K562 (cell line): ENCODE measurements around the gene CDKL5. TPM values are rescaled to one million over a fixed set of nuclear protein-coding genes. Genes with fewer than 3 reads are reported as not detected.

ENCODE experiments used
- CCNT2 ChIP-seq: IDR thresholded peaks from 2 replicates; pipeline ENCODE4 v1.6.1; 2011; ENCODE audit warnings: borderline replicate concordance, low read depth, mild to moderate bottlenecking, moderate library complexity, mixed read lengths, low read length; ENCODE audit not compliant: insufficient read length; ENCODE audit errors: extremely low read depth
- CEBPB ChIP-seq: fragments of 450-650 bp; IDR thresholded peaks from 2 replicates; pipeline ENCODE4 v1.6.1; 2016; ENCODE audit warnings: missing genetic modification characterization, missing compliant biosample characterization
- HDAC6 ChIP-seq: IDR thresholded peaks from 2 replicates; pipeline ENCODE4 v1.6.1; 2012; ENCODE audit warnings: low read depth, mild to moderate bottlenecking, control low read depth, inconsistent platforms, low read length, moderate library complexity
- KAT8 ChIP-seq: fragments of 450-650 bp; IDR thresholded peaks from 2 replicates; pipeline ENCODE4 v1.6.1; 2016; ENCODE audit warnings: low read depth, mild to moderate bottlenecking
- MEIS2 ChIP-seq: fragments of 450-650 bp; IDR thresholded peaks from 2 replicates; pipeline ENCODE4 v1.6.1; 2014; ENCODE audit warnings: mild to moderate bottlenecking; ENCODE audit not compliant: partially characterized antibody
- NELFE ChIP-seq: IDR thresholded peaks from 2 replicates; pipeline ENCODE4 v1.6.1; 2011; ENCODE audit warnings: mild to moderate bottlenecking; ENCODE audit not compliant: insufficient read depth, insufficient read length
- PHTF2 ChIP-seq: fragments of 250-450 bp; sonication (Bioruptor Pico); IDR thresholded peaks from 2 replicates; pipeline ENCODE4 v1.5.0; 2021; ENCODE audit warnings: mild to moderate bottlenecking
- POLR2G ChIP-seq: fragments of 200-400 bp; formaldehyde crosslinking; IDR thresholded peaks from 2 replicates; pipeline ENCODE4 v1.6.1; 2017; ENCODE audit warnings: low read depth, mild to moderate bottlenecking, antibody characterized with exemption, low read length, moderate library complexity
- RBM15 ChIP-seq: fragments of 200-400 bp; formaldehyde crosslinking; IDR thresholded peaks from 2 replicates; pipeline ENCODE4 v1.6.1; 2018; ENCODE audit warnings: mild to moderate bottlenecking, low read length, moderate library complexity; ENCODE audit not compliant: insufficient read depth
- SMARCB1 ChIP-seq: IDR thresholded peaks from 2 replicates; pipeline ENCODE4 v1.6.1; 2011; ENCODE audit warnings: improper control_type of control experiment, low read depth; ENCODE audit not compliant: insufficient read length
- XRCC3 ChIP-seq: fragments of 450-650 bp; IDR thresholded peaks from 2 replicates; pipeline ENCODE4 v1.6.1; 2017; ENCODE audit warnings: mild to moderate bottlenecking, moderate library complexity
- ZBTB17 ChIP-seq: fragments of 450-650 bp; formaldehyde crosslinking; IDR thresholded peaks from 2 replicates; pipeline ENCODE4 v1.4.0; 2020; ENCODE audit warnings: mild to moderate bottlenecking
- ZNF699 ChIP-seq: fragments of 250-450 bp; sonication (Bioruptor Pico); IDR thresholded peaks from 2 replicates; pipeline ENCODE4 v1.8.0; 2021; ENCODE audit warnings: mild to moderate bottlenecking, moderate library complexity; ENCODE audit not compliant: insufficient replicate concordance
- ZNF785 ChIP-seq: fragments of 250-450 bp; sonication (Bioruptor Pico); IDR thresholded peaks from 2 replicates; pipeline ENCODE4 v1.4.0; 2020; ENCODE audit warnings: mild to moderate bottlenecking
- polyA plus RNA-seq, 8 experiments: library from polyadenylated mRNA; depleted of rRNA in 4 of 8; stranded (reverse) in 5 of 8; unstranded in 3 of 8; fragments of >200 nt; fragmentation: Nextera tagmentation in 2 of 8; fragmentation: Illumina TruSeq in 1 of 8; extraction: Ambion mirVana in 2 of 8; extraction: Trizol in 1 of 8; gene quantifications; 2 replicates each; pipeline versions ENCODE4 v1.2.1 to v1.2.3, GENCODE V29; 2011 to 2014; ENCODE audit warnings: inconsistent platforms in 1 of 8, missing spikeins in 1 of 8
- total RNA-seq, 7 experiments: library from RNA; depleted of rRNA in 6 of 7; stranded (reverse); fragments of >200 nt in 6 of 7; fragmentation: Illumina TruSeq in 2 of 7; extraction: Trizol in 2 of 7; gene quantifications; 2 replicates each; pipeline versions ENCODE4 v1.2.1 to v1.2.3, GENCODE V29; 2011 to 2021; ENCODE audit warnings: low replicate concordance in 1 of 7
- TF ChIP-seq, protein P1 (sequence below): sonication (generic); formaldehyde crosslinking; IDR thresholded peaks from 2 replicates; pipeline ENCODE4 v1.9.0; 2022; ENCODE audit warnings: mild to moderate bottlenecking, missing genetic modification reagents
- TF ChIP-seq, protein P2 (sequence below): fragments of 250-450 bp; sonication (Bioruptor Pico); IDR thresholded peaks from 2 replicates; pipeline ENCODE4 v1.5.0; 2022; ENCODE audit warnings: mild to moderate bottlenecking
- TF ChIP-seq, protein P3 (sequence below), 2 experiments: fragments of 250-450 bp in 1 of 2; fragments of 450-650 bp in 1 of 2; sonication (Bioruptor Pico) in 1 of 2; IDR thresholded peaks; 2 replicates each; pipeline versions ENCODE4 v1.6.1 to v1.8.0; 2016 to 2021; ENCODE audit warnings: mild to moderate bottlenecking in 2 of 2, moderate library complexity in 2 of 2, missing compliant biosample characterization in 1 of 2, missing genetic modification characterization in 1 of 2
- TF ChIP-seq, protein P4 (sequence below): sonication (generic); formaldehyde crosslinking; IDR thresholded peaks from 2 replicates; pipeline ENCODE4 v1.8.0; 2022; ENCODE audit warnings: missing genetic modification reagents, mild to moderate bottlenecking, moderate library complexity, borderline replicate concordance

Gene CDKL5
- total and polyA plus RNA-seq, 9 of the 15 experiments (the other 6 are each of a cell fraction or from before 2014, with no cell fraction given) = under 0.01 to 0.21 (median 0.04) TPM

DNA sequence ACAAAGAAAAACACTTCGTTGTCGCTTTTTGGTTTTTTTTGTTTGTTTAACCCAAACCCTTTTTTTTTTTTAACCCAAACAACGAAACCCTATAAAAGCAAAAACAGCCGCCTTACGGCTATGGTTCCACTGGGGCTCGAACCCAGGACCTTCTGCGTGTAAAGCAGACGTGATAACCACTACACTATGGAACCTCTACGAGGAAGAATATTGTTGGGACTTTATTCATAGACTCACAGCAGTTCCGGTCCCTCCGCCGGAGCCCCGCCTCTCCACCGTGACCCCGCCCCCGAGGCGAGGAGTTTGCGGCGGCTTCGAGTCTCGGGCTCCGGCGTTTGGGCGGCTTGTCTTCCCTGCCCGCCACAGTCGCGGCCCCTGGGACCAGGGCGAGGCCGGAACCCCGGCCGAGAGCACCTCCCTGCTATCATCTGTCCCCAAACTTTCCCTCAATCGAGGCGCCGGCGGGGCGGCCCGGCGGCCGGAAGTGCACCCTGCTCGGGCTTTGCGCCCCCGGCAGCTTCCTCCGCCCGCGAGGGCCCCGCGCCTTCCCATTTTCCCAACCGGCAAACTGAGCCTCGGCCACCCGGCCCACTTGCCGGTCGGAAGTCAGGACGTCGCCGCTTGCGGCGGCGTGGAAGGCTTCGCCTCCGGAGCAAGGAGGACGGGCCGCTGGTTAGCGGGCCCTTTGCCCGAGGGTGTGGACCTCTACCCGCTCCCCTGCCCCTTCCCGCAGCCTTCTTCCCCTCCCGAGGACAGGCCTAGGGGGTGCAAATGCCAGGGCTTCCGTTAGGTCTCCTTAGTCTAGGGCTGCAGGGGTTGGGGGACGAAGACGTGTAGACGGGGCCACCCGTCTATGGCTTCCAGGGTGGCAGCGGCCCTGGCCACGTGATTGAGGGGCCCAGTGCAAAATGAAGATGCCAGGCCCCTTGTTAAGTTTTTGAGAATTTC is 249.7 kb downstream of the CDKL5 start (continued):
- TF ChIP-seq MEIS2 (no peak), ZBTB17 (no peak), CEBPB (tag) (no peak), KAT8 (no peak), HDAC6 (no peak), ZNF699 (CRISPR knock-in tag) (no peak), CCNT2 (no peak), RBM15 (no peak), XRCC3 (no peak), POLR2G (peak; percentile 72), NELFE (no peak), PHTF2 (CRISPR knock-in tag) (no peak), ZNF785 (CRISPR knock-in tag) (no peak), SMARCB1 (no peak)
- TF ChIP-seq, protein P1, sequence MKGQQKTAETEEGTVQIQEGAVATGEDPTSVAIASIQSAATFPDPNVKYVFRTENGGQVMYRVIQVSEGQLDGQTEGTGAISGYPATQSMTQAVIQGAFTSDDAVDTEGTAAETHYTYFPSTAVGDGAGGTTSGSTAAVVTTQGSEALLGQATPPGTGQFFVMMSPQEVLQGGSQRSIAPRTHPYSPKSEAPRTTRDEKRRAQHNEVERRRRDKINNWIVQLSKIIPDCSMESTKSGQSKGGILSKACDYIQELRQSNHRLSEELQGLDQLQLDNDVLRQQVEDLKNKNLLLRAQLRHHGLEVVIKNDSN = no peak
- TF ChIP-seq, protein P2, sequence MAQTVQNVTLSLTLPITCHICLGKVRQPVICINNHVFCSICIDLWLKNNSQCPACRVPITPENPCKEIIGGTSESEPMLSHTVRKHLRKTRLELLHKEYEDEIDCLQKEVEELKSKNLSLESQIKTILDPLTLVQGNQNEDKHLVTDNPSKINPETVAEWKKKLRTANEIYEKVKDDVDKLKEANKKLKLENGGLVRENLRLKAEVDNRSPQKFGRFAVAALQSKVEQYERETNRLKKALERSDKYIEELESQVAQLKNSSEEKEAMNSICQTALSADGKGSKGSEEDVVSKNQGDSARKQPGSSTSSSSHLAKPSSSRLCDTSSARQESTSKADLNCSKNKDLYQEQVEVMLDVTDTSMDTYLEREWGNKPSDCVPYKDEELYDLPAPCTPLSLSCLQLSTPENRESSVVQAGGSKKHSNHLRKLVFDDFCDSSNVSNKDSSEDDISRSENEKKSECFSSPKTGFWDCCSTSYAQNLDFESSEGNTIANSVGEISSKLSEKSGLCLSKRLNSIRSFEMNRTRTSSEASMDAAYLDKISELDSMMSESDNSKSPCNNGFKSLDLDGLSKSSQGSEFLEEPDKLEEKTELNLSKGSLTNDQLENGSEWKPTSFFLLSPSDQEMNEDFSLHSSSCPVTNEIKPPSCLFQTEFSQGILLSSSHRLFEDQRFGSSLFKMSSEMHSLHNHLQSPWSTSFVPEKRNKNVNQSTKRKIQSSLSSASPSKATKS (CRISPR knock-in tag) = no peak
- TF ChIP-seq, protein P3, sequence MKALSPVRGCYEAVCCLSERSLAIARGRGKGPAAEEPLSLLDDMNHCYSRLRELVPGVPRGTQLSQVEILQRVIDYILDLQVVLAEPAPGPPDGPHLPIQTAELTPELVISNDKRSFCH (CRISPR knock-in tag; IDR thresholded peaks at IDR 0.05) = no peak
- TF ChIP-seq, protein P3 (tag; IDR thresholded peaks at IDR 0.05) = no peak
- TF ChIP-seq, protein P4, sequence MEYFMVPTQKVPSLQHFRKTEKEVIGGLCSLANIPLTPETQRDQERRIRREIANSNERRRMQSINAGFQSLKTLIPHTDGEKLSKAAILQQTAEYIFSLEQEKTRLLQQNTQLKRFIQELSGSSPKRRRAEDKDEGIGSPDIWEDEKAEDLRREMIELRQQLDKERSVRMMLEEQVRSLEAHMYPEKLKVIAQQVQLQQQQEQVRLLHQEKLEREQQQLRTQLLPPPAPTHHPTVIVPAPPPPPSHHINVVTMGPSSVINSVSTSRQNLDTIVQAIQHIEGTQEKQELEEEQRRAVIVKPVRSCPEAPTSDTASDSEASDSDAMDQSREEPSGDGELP = no peak
